ENCODE data around the gene PBLD. TPM values are rescaled to one million over a fixed set of nuclear protein-coding genes. Genes with fewer than 3 reads are reported as not detected.

PBLD gene
- polyA plus RNA-seq, 1 donor: 6.8 TPM

Other genes starting within 250 kb of the PBLD start
- gene MYPN, start 223.4 kb downstream of the PBLD start, polyA plus RNA-seq (ENCODE audit: insufficient read length): 110 TPM
- 0.22 TPM for gene ATOH7, start 100.8 kb downstream of the PBLD start, polyA plus RNA-seq (ENCODE audit: insufficient read length)
- 167 TPM for gene HNRNPH3, start 864 bp downstream of the PBLD start, polyA plus RNA-seq (ENCODE audit: insufficient read length)
- gene RUFY2, start 74.3 kb upstream of the PBLD start, polyA plus RNA-seq (ENCODE audit: insufficient read length): 19.5 TPM
- gene DNA2, start 139.0 kb upstream of the PBLD start, polyA plus RNA-seq (ENCODE audit: insufficient read length): 4.1 TPM
- gene SLC25A16, start 194.6 kb upstream of the PBLD start, polyA plus RNA-seq (ENCODE audit: insufficient read length): 11.1 TPM
- 10.8 TPM for gene TET1, start 227.4 kb upstream of the PBLD start, polyA plus RNA-seq (ENCODE audit: insufficient read length)